GM19025 (cell line): ENCODE data around the gene IPO13.

Source experiments
- ATAC-seq: cut with Tn5 transposase; IDR thresholded peaks from one replicate; pipeline ENCODE4 v1.9.1; 2021; ENCODE audit warnings: mild to moderate bottlenecking, low read depth, moderate library complexity; ENCODE audit not compliant: unreplicated experiment

The IPO13 gene

GRCh38 chr1:43946236-43947060 is at the start of gene IPO13:
Gene IPO13 (plus strand): TSS chr1:43946950. CDS start chr1:43947601, 651 bp downstream.
- ATAC-seq, result peak; percentile 94

- no peak for ATAC-seq
Measured at GRCh38 chr1:43898981-43899380, 47.8 kb upstream of the IPO13 start.

- no peak for ATAC-seq
Measured at GRCh38 chr1:43900386-43900785, 46.4 kb upstream of the IPO13 start.

GRCh38 chr1:43901196-43901961 is 45.4 kb upstream of the IPO13 start:
- no peak for ATAC-seq

GRCh38 chr1:43902058-43902831 is 44.5 kb upstream of the IPO13 start:
- no peak for ATAC-seq

GRCh38 chr1:43904660-43905551 is 41.8 kb upstream of the IPO13 start:
- ATAC-seq, result no peak

- ATAC-seq, result no peak
Measured at GRCh38 chr1:43908226-43908625, 38.5 kb upstream of the IPO13 start.

GRCh38 chr1:43908858-43909257 is 37.9 kb upstream of the IPO13 start:
- no peak for ATAC-seq

- ATAC-seq, result no peak
Measured at GRCh38 chr1:43910343-43910742, 36.4 kb upstream of the IPO13 start.

- ATAC-seq, result no peak
Measured at GRCh38 chr1:43912607-43913006, 34.1 kb upstream of the IPO13 start.

- ATAC-seq, result no peak
Measured at GRCh38 chr1:43913051-43913501, 33.7 kb upstream of the IPO13 start.

- no peak for ATAC-seq
Measured at GRCh38 chr1:43913666-43914360, 32.9 kb upstream of the IPO13 start.

- ATAC-seq, result no peak
Measured at GRCh38 chr1:43914576-43915525, 31.9 kb upstream of the IPO13 start.

GRCh38 chr1:43919906-43920305 is 26.8 kb upstream of the IPO13 start:
- no peak for ATAC-seq

GRCh38 chr1:43921022-43921421 is 25.7 kb upstream of the IPO13 start:
- no peak for ATAC-seq

GRCh38 chr1:43924516-43924915 is 22.2 kb upstream of the IPO13 start:
- ATAC-seq, result no peak

GRCh38 chr1:43925846-43926245 is 20.9 kb upstream of the IPO13 start:
- ATAC-seq, result no peak
